Measurements from ENCODE around the gene CCR5. TPM values are rescaled to one million over a fixed set of nuclear protein-coding genes. Genes with fewer than 3 reads are reported as not detected.

The CCR5 gene
- total RNA-seq, 1 donor from 2014 or later = 1.7 TPM

Other genes starting within 250 kb of the CCR5 start
- 39.7 TPM for gene CCR1, start 162.6 kb upstream of the CCR5 start, total RNA-seq
- gene CCR3, start 128.5 kb upstream of the CCR5 start, total RNA-seq = not detected
- 3.3 TPM for gene CCR2, start 16.8 kb upstream of the CCR5 start, total RNA-seq
- 8.8 TPM for gene CCRL2, start 36.3 kb downstream of the CCR5 start, total RNA-seq
- 4.3 TPM for gene LTF, start 94.0 kb downstream of the CCR5 start, total RNA-seq
- gene RTP3, start 127.0 kb downstream of the CCR5 start, total RNA-seq = not detected
- gene LRRC2, start 195.4 kb downstream of the CCR5 start, total RNA-seq = 2.1 TPM
- not detected for gene FAM240A, start 241.6 kb downstream of the CCR5 start, total RNA-seq

Data from mesenteric fat pad (tissue), 1 donor.